HG03558 (cell line): ENCODE measurements around the gene TRIM8.
"Not testable (repeated sequence)": the region's sequence is repeated elsewhere in the genome, so short reads cannot be mapped to it uniquely, and the experiment has no call there.

Source experiments
- ATAC-seq: cut with Tn5 transposase; IDR thresholded peaks from one replicate; pipeline ENCODE4 v1.9.1; 2021; ENCODE audit warnings: moderate number of reproducible peaks; ENCODE audit not compliant: unreplicated experiment; ENCODE audit errors: extremely low read depth

TRIM8 gene

GRCh38 chr10:102682981-102683380 lies 38.7 kb downstream of the TRIM8 start:
- ATAC-seq: no peak

- ATAC-seq: no peak
Observed at GRCh38 chr10:102683736-102684135, 39.5 kb downstream of the TRIM8 start.

- no peak for ATAC-seq
Observed at GRCh38 chr10:102691285-102692066, 47.2 kb downstream of the TRIM8 start.

GRCh38 chr10:102695401-102695800 lies 51.1 kb downstream of the TRIM8 start:
- ATAC-seq: not testable (repeated sequence)

GRCh38 chr10:102696736-102697135 lies 52.5 kb downstream of the TRIM8 start:
- ATAC-seq: no peak

GRCh38 chr10:102698894-102699293 lies 54.6 kb downstream of the TRIM8 start:
- ATAC-seq: no peak

GRCh38 chr10:102701272-102701671 lies 57.0 kb downstream of the TRIM8 start:
- no peak for ATAC-seq

GRCh38 chr10:102701796-102702195 lies 57.5 kb downstream of the TRIM8 start:
- ATAC-seq: no peak

GRCh38 chr10:102702742-102703141 lies 58.5 kb downstream of the TRIM8 start:
- ATAC-seq: no peak

- ATAC-seq: no peak
Observed at GRCh38 chr10:102704915-102705314, 60.6 kb downstream of the TRIM8 start.

GRCh38 chr10:102705531-102705930 lies 61.3 kb downstream of the TRIM8 start:
- no peak for ATAC-seq
